Activated T-cell treated with anti-CD3 and anti-CD28 coated beads, Interleukin-2, amount 50 U/mL, for 72 hours (primary cell): ENCODE measurements around the gene CSMD2. TPM values are rescaled to one million over a fixed set of nuclear protein-coding genes. Genes with fewer than 3 reads are reported as not detected.
"Not testable (repeated sequence)": the region's sequence is repeated elsewhere in the genome, so short reads cannot be mapped to it uniquely, and the experiment has no call there.

Experiments
- ATAC-seq, 2 donors: fragments of 150-1000 bp; cut with Tn5 transposase; replicated peaks in 1 of 2; 2 replicates each; pipeline ENCODE4 v1.10.0; 2021; ENCODE audit warnings: moderate library complexity in 2 of 2, mild to moderate bottlenecking in 1 of 2
- DNase-seq, 2 donors: peaks; one replicate each; pipeline ENCODE4 v3.0.0; 2021 to 2022; ENCODE audit warnings: mixed read lengths in 1 of 2
- H3K27ac Mint-ChIP-seq: one replicate; pipeline ENCODE4 v1.8.0; 2022; ENCODE audit warnings: mild to moderate bottlenecking, moderate library complexity, mixed read lengths
- H3K27me3 Mint-ChIP-seq: one replicate; pipeline ENCODE4 v1.8.0; 2022; ENCODE audit warnings: low read depth, mixed read lengths
- H3K36me3 Mint-ChIP-seq, 2 donors: one replicate each; pipeline ENCODE4 v1.8.0; 2022; ENCODE audit warnings: mixed read lengths in 2 of 2, mild to moderate bottlenecking in 1 of 2; ENCODE audit not compliant: insufficient read depth in 2 of 2
- H3K4me1 Mint-ChIP-seq: one replicate; pipeline ENCODE4 v1.8.0; 2022; ENCODE audit warnings: low read depth, mixed read lengths
- H3K4me3 Mint-ChIP-seq, 2 donors: one replicate each; pipeline ENCODE4 v1.8.0; 2022; ENCODE audit warnings: mild to moderate bottlenecking in 2 of 2, mixed read lengths in 2 of 2, moderate library complexity in 2 of 2
- H3K9me3 Mint-ChIP-seq, 2 donors: one replicate each; pipeline ENCODE4 v1.8.0; 2022; ENCODE audit warnings: mixed read lengths in 2 of 2
- total RNA-seq, 2 donors: library from RNA; stranded (reverse); gene quantifications; one replicate each; pipeline ENCODE4 v1.2.3, GENCODE V29; 2022

The CSMD2 gene
- total RNA-seq, 2 donors from 2014 or later: not detected

DNA sequence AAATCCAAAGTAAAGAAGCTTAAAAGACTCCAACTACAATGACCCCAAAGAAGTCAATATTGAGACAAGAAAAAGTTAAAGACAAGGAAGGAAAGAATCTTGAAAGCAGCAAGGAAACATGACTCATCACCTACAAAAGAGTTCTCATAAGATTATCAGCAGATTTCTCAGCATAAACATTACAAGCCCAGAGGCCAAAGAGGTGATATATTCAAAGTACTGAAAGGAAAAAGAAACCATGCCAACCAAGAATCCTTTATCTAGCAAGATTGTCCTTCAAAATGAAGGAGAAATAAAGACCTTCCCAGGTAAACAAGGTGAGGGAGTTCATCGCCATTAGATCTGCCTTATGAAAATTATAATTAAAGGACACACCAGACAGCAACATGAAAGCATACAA, 49.8 kb downstream of the CSMD2 start:
- H3K36me3 Mint-ChIP-seq: no peaks in the 10 kb centered on the region
- H3K4me1 Mint-ChIP-seq: no peaks in the 10 kb centered on the region
- ATAC-seq: no peak
- peaks cover 0 to 4% of the 10 kb centered on the region in 2 donors for H3K9me3 Mint-ChIP-seq
- no peak overlapping the region for H3K27ac Mint-ChIP-seq
- H3K27me3 Mint-ChIP-seq: peaks cover 5% of the 10 kb centered on the region
- DNase-seq: no peak
- H3K4me3 Mint-ChIP-seq: no peak overlapping the region

DNA sequence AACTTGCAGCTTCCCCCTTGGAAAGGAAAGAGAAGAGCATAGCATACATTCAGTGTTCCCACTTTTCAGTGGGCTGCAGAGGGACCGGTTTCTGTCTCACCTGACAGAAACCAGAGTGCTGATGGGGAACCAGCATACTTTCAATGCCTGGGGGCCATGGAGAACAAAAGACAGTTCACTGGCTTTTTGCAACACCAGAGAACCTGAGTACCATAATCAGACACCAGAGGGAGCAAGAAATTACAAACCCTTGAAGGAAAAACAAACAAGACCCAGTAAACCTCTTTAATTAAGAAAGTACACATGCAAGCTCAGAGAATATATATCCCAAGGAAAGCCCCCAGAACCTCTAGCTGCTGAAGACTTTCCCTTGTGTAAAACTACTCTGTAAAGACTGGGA, 51.1 kb downstream of the CSMD2 start:
- H3K4me3 Mint-ChIP-seq: no peak overlapping the region
- H3K27ac Mint-ChIP-seq: no peak overlapping the region
- no peak for DNase-seq
- no peaks in the 10 kb centered on the region for H3K4me1 Mint-ChIP-seq
- H3K36me3 Mint-ChIP-seq: no peaks in the 10 kb centered on the region
- no peak for ATAC-seq
- peaks cover 0 to 4% of the 10 kb centered on the region in 2 donors for H3K9me3 Mint-ChIP-seq
- peaks cover 6% of the 10 kb centered on the region for H3K27me3 Mint-ChIP-seq

DNA sequence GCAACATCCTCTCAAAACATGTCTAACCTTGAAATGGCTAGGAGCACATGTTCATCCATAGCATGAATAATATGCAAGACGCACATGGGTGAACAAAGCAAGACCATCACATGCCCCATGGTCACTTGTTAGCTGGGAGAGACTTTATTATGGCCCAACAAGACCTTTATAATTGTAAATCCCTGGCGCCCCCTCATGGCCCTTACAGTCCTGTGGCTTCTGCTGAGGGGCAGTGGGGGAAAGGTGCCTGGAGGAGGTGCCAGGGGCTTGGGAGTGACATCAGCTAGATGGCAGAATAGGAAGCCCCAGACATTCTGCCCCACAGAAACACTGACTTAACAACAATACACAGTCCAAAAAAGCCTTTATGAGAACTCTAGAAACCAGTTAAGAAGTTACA, 51.7 kb downstream of the CSMD2 start:
- DNase-seq (no peak), ATAC-seq (no peak)
- no peak overlapping the region for H3K27ac Mint-ChIP-seq
- H3K36me3 Mint-ChIP-seq: no peaks in the 10 kb centered on the region
- peaks cover 0 to 4% of the 10 kb centered on the region in 2 donors for H3K9me3 Mint-ChIP-seq
- H3K4me3 Mint-ChIP-seq: no peak overlapping the region
- H3K4me1 Mint-ChIP-seq: no peaks in the 10 kb centered on the region
- peaks cover 11% of the 10 kb centered on the region for H3K27me3 Mint-ChIP-seq

DNA sequence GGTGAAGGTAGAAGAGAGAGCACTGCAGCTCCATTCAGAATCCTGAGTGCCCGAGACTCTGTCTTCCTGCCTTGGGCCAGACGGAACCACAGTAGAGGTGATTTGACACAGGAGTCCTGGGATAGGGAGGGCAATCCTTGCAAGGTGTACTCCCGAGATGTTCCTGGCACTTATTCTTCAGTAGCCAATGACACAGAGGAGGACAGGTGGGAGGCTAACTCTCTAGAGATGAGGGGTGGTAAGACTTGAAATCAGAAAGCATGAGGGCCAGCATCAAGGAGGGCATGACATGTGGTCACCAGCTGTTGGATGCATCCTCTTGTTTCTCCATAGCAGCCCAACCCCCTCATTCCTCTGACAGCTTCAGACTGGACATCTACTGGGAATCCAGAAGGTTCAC, 56.3 kb downstream of the CSMD2 start:
- Mint-ChIP-seq H3K27ac (no peak overlapping the region), H3K36me3 (no peaks in the 10 kb centered on the region), H3K4me3 (no peak overlapping the region), H3K4me1 (no peaks in the 10 kb centered on the region), H3K27me3 (peaks cover 22% of the 10 kb centered on the region), H3K9me3 (no peaks in the 10 kb centered on the region)
- ATAC-seq: no peak
- DNase-seq: no peak

DNA sequence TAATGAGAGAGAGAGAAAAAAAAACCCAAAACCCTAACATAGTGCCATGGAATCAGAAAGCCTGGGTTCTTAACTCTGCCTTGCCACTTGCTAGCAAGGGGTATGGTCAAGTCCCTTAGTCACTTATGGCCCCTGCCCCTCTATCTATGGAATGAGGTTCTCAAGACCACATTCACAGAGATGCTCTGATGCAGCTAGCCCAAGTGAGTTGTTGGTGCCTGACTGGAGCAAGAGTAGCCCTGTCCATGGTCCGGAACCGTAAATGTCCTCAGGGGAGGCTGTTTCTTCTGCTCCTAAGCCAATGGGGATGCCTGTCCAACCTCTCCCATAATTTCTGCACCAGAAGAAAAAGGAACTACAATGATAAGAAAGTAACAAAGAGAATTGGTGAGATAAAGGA, 56.8 kb downstream of the CSMD2 start:
- Mint-ChIP-seq H3K9me3 (no peaks in the 10 kb centered on the region), H3K36me3 (no peaks in the 10 kb centered on the region), H3K4me1 (no peaks in the 10 kb centered on the region), H3K27me3 (peaks cover 22% of the 10 kb centered on the region), H3K27ac (no peak overlapping the region), H3K4me3 (no peak overlapping the region)
- ATAC-seq: no peak
- no peak for DNase-seq

DNA sequence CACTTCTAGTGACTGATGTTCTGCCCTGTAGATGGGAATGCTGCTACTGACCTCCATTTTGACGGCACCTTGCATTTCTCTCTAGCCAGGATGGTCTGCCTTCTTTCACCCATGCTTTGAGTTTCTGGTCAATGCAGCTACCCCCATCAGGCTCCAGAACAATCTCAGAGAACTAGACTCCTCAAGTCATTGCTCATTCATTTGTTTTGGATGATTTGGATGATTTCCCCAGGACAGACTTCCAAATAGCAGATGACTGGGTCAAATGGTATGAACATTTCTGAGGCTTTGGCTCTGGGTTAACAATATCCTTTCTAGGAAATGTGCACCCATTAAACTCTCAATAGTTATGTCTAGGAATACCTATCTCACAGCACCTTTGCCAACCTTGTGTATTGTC, 63.9 kb downstream of the CSMD2 start:
- Mint-ChIP-seq H3K9me3 (no peaks in the 10 kb centered on the region), H3K4me3 (no peak overlapping the region), H3K36me3 (no peaks in the 10 kb centered on the region), H3K27ac (no peak overlapping the region), H3K4me1 (no peaks in the 10 kb centered on the region), H3K27me3 (peaks cover 8% of the 10 kb centered on the region)
- ATAC-seq (no peak), DNase-seq (no peak)

DNA sequence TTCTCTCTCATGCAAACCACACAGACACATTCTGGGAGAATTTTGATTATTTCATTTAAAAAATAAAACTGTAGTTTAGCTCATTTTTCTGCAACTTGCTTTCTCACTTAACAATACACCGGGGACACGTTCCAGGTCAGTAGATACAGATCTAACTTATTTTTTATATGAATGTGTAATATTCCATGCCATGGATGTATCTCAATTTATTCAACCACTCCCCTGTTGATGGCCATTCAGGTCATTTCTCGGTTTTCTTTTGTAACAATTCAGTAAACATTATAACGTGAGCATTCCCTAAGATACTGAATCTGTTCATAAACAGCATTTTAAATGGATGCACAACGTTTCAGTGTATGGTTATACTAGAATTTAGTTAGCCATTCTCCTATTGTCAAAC, 64.7 kb downstream of the CSMD2 start:
- Mint-ChIP-seq H3K27ac (no peak overlapping the region), H3K27me3 (no peaks in the 10 kb centered on the region), H3K4me3 (no peak overlapping the region), H3K4me1 (no peaks in the 10 kb centered on the region), H3K9me3 (no peaks in the 10 kb centered on the region), H3K36me3 (no peaks in the 10 kb centered on the region)
- DNase-seq (no peak), ATAC-seq (no peak)

DNA sequence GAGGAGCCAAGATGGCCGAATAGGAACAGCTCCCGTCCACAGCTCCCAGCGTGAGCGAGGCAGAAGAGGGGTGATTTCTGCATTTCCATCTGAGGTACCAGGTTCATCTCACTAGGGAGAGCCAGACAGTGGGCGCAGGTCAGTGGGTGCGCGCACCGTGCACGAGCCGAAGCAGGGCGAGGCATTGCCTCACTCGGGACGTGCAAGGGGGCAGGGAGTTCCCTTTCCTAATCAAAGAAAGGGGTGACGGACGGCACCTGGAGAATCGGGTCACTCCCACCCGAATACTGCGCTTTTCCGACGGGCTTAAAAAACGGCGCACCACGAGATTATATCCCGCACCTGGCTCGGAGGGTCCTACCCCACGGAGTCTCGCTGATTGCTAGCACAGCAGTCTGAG, 72.6 kb downstream of the CSMD2 start:
- peaks cover 17% of the 10 kb centered on the region for H3K27me3 Mint-ChIP-seq
- not testable (repeated sequence) for H3K27ac Mint-ChIP-seq, H3K9me3 Mint-ChIP-seq, H3K4me3 Mint-ChIP-seq, H3K36me3 Mint-ChIP-seq, DNase-seq, H3K4me1 Mint-ChIP-seq, ATAC-seq

DNA sequence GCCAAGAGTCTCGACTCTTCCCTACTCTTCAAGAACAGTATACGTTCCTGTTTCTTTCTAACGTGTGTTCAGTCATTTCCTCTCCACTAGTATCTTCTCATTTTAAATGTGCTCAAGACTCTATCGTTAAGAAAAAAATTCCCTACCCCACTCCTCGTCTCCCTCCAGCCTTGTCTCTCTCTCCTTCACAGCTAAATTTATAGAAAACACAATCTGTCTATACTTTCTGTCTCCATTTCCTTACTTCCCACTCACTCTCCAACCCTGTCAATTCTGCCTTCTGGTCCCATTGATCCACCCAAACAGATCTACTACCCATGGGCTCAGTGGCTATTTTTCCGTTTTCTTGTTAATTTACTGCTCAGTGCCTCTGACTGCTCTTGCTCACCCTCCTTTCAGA, 75.3 kb downstream of the CSMD2 start:
- no peak for DNase-seq
- no peak overlapping the region for H3K4me3 Mint-ChIP-seq
- peaks cover 17% of the 10 kb centered on the region for H3K27me3 Mint-ChIP-seq
- no peak for ATAC-seq
- peaks cover 0 to 2% of the 10 kb centered on the region in 2 donors for H3K9me3 Mint-ChIP-seq
- H3K4me1 Mint-ChIP-seq: no peaks in the 10 kb centered on the region
- H3K36me3 Mint-ChIP-seq: no peaks in the 10 kb centered on the region
- no peak overlapping the region for H3K27ac Mint-ChIP-seq

DNA sequence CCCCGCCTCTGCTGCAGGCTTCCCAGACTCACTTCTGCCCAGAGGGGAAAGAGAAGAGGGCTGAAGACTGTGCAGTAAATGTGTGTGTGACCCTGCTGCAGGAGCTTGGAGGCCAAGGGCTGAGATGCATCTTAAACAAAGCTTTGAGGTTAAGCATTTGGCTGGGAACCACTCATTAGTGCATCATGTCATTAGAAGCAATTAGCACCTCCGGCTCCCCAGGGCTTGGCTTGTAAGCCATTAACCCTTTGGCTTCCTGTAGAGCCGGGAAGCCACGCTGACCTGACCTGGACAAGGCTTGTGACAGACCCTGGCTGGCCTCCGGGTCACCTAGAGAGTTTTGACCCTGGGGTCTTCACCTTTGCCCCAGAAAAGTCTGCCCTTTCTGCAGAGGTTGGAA, 77.0 kb downstream of the CSMD2 start:
- ATAC-seq: no peak
- no peaks in the 10 kb centered on the region for H3K36me3 Mint-ChIP-seq
- no peak overlapping the region for H3K4me3 Mint-ChIP-seq
- H3K27ac Mint-ChIP-seq: no peak overlapping the region
- peaks cover 17% of the 10 kb centered on the region for H3K27me3 Mint-ChIP-seq
- no peak for DNase-seq
- no peaks in the 10 kb centered on the region for H3K4me1 Mint-ChIP-seq
- peaks cover 0 to 2% of the 10 kb centered on the region in 2 donors for H3K9me3 Mint-ChIP-seq

DNA sequence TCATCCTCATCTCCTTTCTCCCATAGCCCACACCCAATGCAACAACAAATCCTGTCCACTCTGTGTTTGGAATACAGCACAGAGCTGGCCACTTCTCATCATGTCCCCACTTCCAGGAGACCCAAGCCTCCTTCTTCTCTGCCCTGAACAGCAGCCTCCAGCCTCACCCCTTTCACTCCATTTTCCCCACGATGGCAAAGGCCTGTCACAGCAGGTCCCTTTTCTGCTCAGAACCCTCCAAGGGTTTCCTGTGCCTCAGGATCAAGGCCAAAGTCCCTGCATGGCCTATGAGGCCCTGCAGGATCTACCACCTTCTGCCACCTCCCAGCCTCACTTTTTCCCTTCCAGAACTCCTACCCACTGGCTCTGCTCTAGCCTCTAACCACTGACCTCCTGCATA, 78.5 kb downstream of the CSMD2 start:
- ATAC-seq (no peak), DNase-seq (no peak)
- no peaks in the 10 kb centered on the region for H3K4me1 Mint-ChIP-seq

DNA sequence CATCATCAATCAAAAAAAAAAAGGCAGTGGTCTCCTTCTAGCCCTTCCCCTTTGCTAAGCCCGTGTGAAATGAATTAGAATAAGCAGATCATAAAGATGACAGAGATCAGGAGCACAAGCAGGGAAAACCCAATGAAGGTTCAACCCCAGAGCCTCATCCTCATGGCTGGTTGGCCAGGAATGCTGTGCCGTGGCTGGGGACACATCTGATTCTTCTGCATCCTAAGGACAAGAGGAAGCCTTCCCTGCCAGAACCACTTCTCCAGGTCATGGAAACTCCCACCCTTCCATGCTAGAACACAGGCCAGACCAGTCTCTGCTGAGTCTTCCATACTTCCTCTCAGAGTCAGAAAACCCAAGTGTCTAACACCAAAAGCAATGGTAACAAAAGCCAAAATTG, 81.1 kb downstream of the CSMD2 start:
- H3K27me3 Mint-ChIP-seq: no peaks in the 10 kb centered on the region
- no peaks in the 10 kb centered on the region for H3K36me3 Mint-ChIP-seq
- H3K9me3 Mint-ChIP-seq: peaks cover 1 to 2% of the 10 kb centered on the region in 2 donors
- no peak for ATAC-seq
- no peaks in the 10 kb centered on the region for H3K4me1 Mint-ChIP-seq
- no peak for DNase-seq
- no peak overlapping the region for H3K4me3 Mint-ChIP-seq
- H3K27ac Mint-ChIP-seq: no peak overlapping the region

More for the DNA sequence above, 78.5 kb downstream of the CSMD2 start:
- Mint-ChIP-seq H3K27ac (no peak overlapping the region), H3K36me3 (no peaks in the 10 kb centered on the region), H3K9me3 (peaks cover 0 to 2% of the 10 kb centered on the region in 2 donors), H3K27me3 (peaks cover 17% of the 10 kb centered on the region), H3K4me3 (no peak overlapping the region)

DNA sequence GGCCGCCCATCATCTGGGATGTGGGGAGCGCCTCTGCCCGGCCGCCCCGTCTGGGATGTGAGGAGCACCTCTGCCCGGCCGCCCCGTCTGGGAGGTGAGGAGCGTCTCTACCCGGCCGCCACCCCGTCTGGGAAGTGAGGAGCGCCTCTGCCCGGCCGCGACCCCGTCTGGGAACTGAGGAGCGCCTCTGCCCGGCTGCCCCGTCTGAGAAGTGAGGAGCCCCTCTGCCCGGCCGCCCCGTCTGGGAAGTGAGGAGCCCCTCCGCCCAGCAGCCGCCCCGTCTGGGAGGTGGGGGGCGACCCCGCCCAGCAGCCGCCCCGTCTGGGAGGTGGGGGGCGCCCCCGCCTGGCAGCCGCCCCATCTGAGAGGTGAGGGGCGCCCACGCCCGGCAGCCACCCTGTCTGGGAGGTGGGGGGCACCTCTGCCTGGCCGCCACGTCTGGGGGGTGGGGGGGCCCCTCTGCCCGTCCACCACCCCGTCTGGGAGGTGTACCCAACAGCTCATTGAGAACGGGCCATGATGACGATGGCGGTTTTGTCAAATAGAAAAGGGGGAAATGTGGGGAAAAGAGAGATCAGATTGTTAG, 82.9 kb downstream of the CSMD2 start:
- not testable (repeated sequence) for ATAC-seq, H3K4me3 Mint-ChIP-seq, H3K27ac Mint-ChIP-seq, H3K9me3 Mint-ChIP-seq, H3K27me3 Mint-ChIP-seq, H3K36me3 Mint-ChIP-seq, DNase-seq, H3K4me1 Mint-ChIP-seq

DNA sequence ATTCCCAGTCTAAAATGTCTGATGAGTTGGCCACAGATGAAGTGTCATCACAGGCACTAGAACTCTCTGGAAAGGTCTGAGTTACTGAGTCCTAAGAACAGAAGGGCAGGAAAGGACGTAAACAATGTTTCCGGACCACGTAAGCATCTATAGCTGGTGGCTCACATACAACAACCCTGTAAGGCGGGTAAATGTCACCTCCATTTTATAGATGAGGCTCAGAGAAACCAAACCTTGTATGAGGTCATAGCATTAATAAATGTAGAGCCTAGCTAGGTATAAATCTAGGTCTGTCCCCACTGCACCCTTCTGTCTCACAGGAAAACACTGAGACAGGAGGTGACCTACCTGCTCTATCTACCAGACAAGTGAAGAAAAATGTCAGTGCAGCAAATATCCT, 86.6 kb downstream of the CSMD2 start:
- H3K4me3 Mint-ChIP-seq: no peak overlapping the region
- no peaks in the 10 kb centered on the region for H3K27me3 Mint-ChIP-seq
- DNase-seq: no peak
- peaks cover 5% of the 10 kb centered on the region in 2 donors for H3K9me3 Mint-ChIP-seq
- H3K4me1 Mint-ChIP-seq: no peaks in the 10 kb centered on the region
- no peak for ATAC-seq
- no peaks in the 10 kb centered on the region for H3K36me3 Mint-ChIP-seq
- H3K27ac Mint-ChIP-seq: no peak overlapping the region
